HL-60 (cell line): Measurements from ENCODE around the gene ALOX15.

Experiments used
- DNase-seq, 2 experiments: peaks; one replicate each; pipeline ENCODE4 v3.0.0-alpha.2; 2010 to 2020; ENCODE audit warnings: low read depth in 1 of 2, low spot score in 1 of 2
- H3K27ac ChIP-seq: fragments of 250-450 bp; sonication (Bioruptor Pico); replicated peaks from 2 replicates; pipeline ENCODE4 v1.5.1; 2020; ENCODE audit warnings: mild to moderate bottlenecking, moderate library complexity
- H3K27me3 ChIP-seq: fragments of 250-450 bp; sonication (Bioruptor Pico); 2 replicates; pipeline ENCODE4 v1.5.1; 2021; ENCODE audit warnings: mild to moderate bottlenecking, moderate library complexity; ENCODE audit not compliant: insufficient read depth, poor library complexity, severe bottlenecking
- H3K4me3 ChIP-seq: replicated peaks from 2 replicates; pipeline ENCODE4 v1.5.1; 2011; ENCODE audit warnings: mild to moderate bottlenecking, control low read depth, low read length; ENCODE audit not compliant: insufficient read depth
- CTCF ChIP-seq: IDR thresholded peaks from one replicate; pipeline ENCODE4 v1.5.1; 2011; ENCODE audit warnings: low read length, control low read depth, inconsistent platforms; ENCODE audit not compliant: insufficient read depth
- GABPA ChIP-seq: IDR thresholded peaks from 2 replicates; pipeline ENCODE4 v1.6.1; 2012; ENCODE audit warnings: low read depth
- POLR2AphosphoS5 ChIP-seq: IDR thresholded peaks from 2 replicates; pipeline ENCODE4 v1.6.1; 2012; ENCODE audit warnings: low read depth
- SPI1 ChIP-seq: IDR thresholded peaks from 2 replicates; pipeline ENCODE4 v1.6.1; 2012; ENCODE audit warnings: low read depth, mild to moderate bottlenecking, borderline replicate concordance
- TF ChIP-seq, protein P1 (sequence below): IDR thresholded peaks from 2 replicates; pipeline ENCODE4 v1.6.1; 2012; ENCODE audit warnings: low read depth; ENCODE audit not compliant: insufficient replicate concordance

ALOX15 gene

GRCh38 chr17:4679658-4680057, 38.2 kb upstream of the ALOX15 start:
- DNase-seq, result no peak
- H3K4me3 ChIP-seq, result no peak overlapping the region
- TF ChIP-seq SPI1 (no peak), POLR2AphosphoS5 (no peak), CTCF (no peak), GABPA (no peak)
- TF ChIP-seq, protein P1, sequence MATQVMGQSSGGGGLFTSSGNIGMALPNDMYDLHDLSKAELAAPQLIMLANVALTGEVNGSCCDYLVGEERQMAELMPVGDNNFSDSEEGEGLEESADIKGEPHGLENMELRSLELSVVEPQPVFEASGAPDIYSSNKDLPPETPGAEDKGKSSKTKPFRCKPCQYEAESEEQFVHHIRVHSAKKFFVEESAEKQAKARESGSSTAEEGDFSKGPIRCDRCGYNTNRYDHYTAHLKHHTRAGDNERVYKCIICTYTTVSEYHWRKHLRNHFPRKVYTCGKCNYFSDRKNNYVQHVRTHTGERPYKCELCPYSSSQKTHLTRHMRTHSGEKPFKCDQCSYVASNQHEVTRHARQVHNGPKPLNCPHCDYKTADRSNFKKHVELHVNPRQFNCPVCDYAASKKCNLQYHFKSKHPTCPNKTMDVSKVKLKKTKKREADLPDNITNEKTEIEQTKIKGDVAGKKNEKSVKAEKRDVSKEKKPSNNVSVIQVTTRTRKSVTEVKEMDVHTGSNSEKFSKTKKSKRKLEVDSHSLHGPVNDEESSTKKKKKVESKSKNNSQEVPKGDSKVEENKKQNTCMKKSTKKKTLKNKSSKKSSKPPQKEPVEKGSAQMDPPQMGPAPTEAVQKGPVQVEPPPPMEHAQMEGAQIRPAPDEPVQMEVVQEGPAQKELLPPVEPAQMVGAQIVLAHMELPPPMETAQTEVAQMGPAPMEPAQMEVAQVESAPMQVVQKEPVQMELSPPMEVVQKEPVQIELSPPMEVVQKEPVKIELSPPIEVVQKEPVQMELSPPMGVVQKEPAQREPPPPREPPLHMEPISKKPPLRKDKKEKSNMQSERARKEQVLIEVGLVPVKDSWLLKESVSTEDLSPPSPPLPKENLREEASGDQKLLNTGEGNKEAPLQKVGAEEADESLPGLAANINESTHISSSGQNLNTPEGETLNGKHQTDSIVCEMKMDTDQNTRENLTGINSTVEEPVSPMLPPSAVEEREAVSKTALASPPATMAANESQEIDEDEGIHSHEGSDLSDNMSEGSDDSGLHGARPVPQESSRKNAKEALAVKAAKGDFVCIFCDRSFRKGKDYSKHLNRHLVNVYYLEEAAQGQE, result no peak
- H3K27ac ChIP-seq, result no peak overlapping the region
- H3K27me3 ChIP-seq, result no peaks in the 10 kb centered on the region

DNA sequence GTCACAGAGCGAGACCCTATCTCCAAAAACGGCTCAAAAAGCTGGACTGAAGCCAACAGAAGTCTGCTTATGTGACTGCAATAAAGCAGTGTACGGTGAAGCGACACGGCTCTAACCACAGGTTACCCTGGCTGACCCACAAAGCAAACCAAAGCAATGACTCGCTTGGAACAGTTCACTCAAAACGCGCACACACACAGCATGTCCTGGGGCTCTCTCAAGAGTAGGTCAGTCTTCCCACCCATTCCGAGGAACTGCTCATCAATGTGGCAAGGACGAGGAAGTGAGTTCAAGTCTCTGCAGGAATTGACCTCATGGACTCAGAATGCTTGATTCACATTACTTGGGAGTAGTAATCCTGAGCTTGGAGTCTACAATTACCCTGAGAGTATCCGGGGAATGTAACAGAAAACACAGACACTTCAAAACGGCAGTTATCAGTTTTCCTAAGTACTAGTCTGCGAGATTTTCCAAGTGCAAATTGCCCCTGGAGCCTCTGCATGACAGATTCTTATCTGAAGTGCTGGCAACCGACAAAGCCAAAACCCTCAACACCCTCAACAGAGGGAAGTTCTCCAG, 37.1 kb upstream of the ALOX15 start:
- Histone ChIP-seq H3K27me3 (no peaks in the 10 kb centered on the region), H3K4me3 (no peak overlapping the region), H3K27ac (no peak overlapping the region)
- TF ChIP-seq SPI1 (no peak), GABPA (no peak), CTCF (no peak), POLR2AphosphoS5 (no peak)
- TF ChIP-seq, protein P1, result no peak
- peak; percentile 3 to 21 for DNase-seq

DNA sequence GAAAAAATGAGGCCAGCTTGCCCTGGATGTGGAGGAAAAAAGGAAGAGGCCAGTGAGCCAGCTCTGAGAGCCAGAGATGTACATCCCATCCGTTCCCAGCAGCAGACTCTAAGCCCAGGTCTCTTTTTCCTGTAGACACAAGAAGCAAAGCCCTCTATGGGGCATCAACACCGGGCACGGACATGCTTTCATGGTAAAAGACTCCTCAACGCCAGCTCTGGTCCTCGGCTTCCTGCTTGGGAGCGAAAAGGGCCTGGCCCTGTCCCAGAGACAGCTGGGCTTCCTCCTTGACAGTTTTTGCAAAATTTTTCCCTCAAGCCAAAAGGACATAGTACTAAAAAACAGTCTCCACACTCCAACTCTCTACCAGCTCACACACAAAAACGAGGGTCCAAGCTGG, 35.3 kb upstream of the ALOX15 start:
- no peaks in the 10 kb centered on the region for H3K27me3 ChIP-seq
- TF ChIP-seq, protein P1, result no peak
- TF ChIP-seq SPI1, result no peak
- TF ChIP-seq GABPA, result no peak
- no peak for TF ChIP-seq CTCF
- no peak for TF ChIP-seq POLR2AphosphoS5
- no peak overlapping the region for H3K4me3 ChIP-seq
- no peak overlapping the region for H3K27ac ChIP-seq
- DNase-seq, result no peak
